GM19240 (cell line): ENCODE measurements around the gene SFT2D2.

ENCODE experiments used
- DNase-seq: peaks from one replicate; pipeline ENCODE4 v3.0.0; 2011; ENCODE audit warnings: low spot score; ENCODE audit not compliant: insufficient read length

SFT2D2 gene

GRCh38 chr1:168264296-168264695, 38.5 kb downstream of the SFT2D2 start:
- no peak for DNase-seq

GRCh38 chr1:168265596-168265995, 39.8 kb downstream of the SFT2D2 start:
- DNase-seq = no peak

GRCh38 chr1:168266644-168267186, 40.9 kb downstream of the SFT2D2 start:
- no peak for DNase-seq

- no peak for DNase-seq
Observed at GRCh38 chr1:168271636-168272035, 45.8 kb downstream of the SFT2D2 start.

GRCh38 chr1:168273575-168273974, 47.8 kb downstream of the SFT2D2 start:
- no peak for DNase-seq

- DNase-seq = no peak
Observed at GRCh38 chr1:168279253-168279652, 53.4 kb downstream of the SFT2D2 start.

GRCh38 chr1:168280296-168280927, 54.6 kb downstream of the SFT2D2 start, which contains the start of gene TBX19:
TBX19 (plus strand) TSS chr1:168280877; CDS start chr1:168281091, 214 bp downstream.
- DNase-seq = no peak

- DNase-seq = no peak
Observed at GRCh38 chr1:168281603-168282325, 56.0 kb downstream of the SFT2D2 start.

GRCh38 chr1:168285521-168285790, 59.7 kb downstream of the SFT2D2 start:
- no peak for DNase-seq

GRCh38 chr1:168285971-168286927, 60.4 kb downstream of the SFT2D2 start:
- no peak for DNase-seq

- no peak for DNase-seq
Observed at GRCh38 chr1:168287237-168287664, 61.4 kb downstream of the SFT2D2 start.

- DNase-seq = no peak
Observed at GRCh38 chr1:168288311-168289052, 62.7 kb downstream of the SFT2D2 start.

GRCh38 chr1:168291222-168291837, 65.5 kb downstream of the SFT2D2 start:
- DNase-seq = no peak

- no peak for DNase-seq
Observed at GRCh38 chr1:168293356-168293755, 67.6 kb downstream of the SFT2D2 start.

- no peak for DNase-seq
Observed at GRCh38 chr1:168295411-168296114, 69.8 kb downstream of the SFT2D2 start.

GRCh38 chr1:168297019-168297730, 71.4 kb downstream of the SFT2D2 start:
- no peak for DNase-seq

- no peak for DNase-seq
Observed at GRCh38 chr1:168298446-168298845, 72.6 kb downstream of the SFT2D2 start.

GRCh38 chr1:168300626-168301025, 74.8 kb downstream of the SFT2D2 start:
- no peak for DNase-seq

GRCh38 chr1:168301664-168302320, 76.0 kb downstream of the SFT2D2 start:
- DNase-seq = no peak
